ENCODE measurements around the gene COMP. TPM values are rescaled to one million over a fixed set of nuclear protein-coding genes. Genes with fewer than 3 reads are reported as not detected.
"Not testable (repeated sequence)": the region's sequence is repeated elsewhere in the genome, so short reads cannot be mapped to it uniquely, and the experiment has no call there.

The COMP gene
- total RNA-seq, 3 donors from 2014 or later: 0.12 to 0.95 TPM; not detected in 1

- H3K9me3 ChIP-seq: peaks cover 7% of the 10 kb centered on the region
- intact Hi-C loops (cut with DNase I, micrococcal nuclease): no loop called here
- H3K4me1 ChIP-seq (ENCODE audit: low read depth): peaks cover 8% of the 10 kb centered on the region
- TF ChIP-seq CTCF (IDR thresholded peaks at IDR 0.05): no peak
- no peaks in the 10 kb centered on the region for H3K36me3 ChIP-seq (ENCODE audit: low read depth)
- no peak for ATAC-seq
- DNase-seq: no peak
- H3K4me3 ChIP-seq: no peak overlapping the region
These were observed 37.7 kb upstream of the COMP start for GRCh38 chr19:18828786-18829185.

- intact Hi-C loops (cut with DNase I, micrococcal nuclease): no loop called here
- H3K4me1 ChIP-seq (ENCODE audit: low read depth): no peaks in the 10 kb centered on the region
- ATAC-seq: no peak
- no peak for DNase-seq
- H3K9me3 ChIP-seq: no peaks in the 10 kb centered on the region
- no peak for TF ChIP-seq CTCF (IDR thresholded peaks at IDR 0.05)
- no peaks in the 10 kb centered on the region for H3K36me3 ChIP-seq (ENCODE audit: low read depth)
- H3K4me3 ChIP-seq: no peak overlapping the region
These were observed 26.5 kb upstream of the COMP start for GRCh38 chr19:18817574-18817973.

- H3K4me1 ChIP-seq (ENCODE audit: low read depth); H3K36me3 ChIP-seq (ENCODE audit: low read depth); H3K9me3 ChIP-seq; intact Hi-C loops (cut with DNase I, micrococcal nuclease); DNase-seq; ATAC-seq; H3K4me3 ChIP-seq: not testable (repeated sequence)
These were observed 25.5 kb upstream of the COMP start for GRCh38 chr19:18816645-18817044.

GRCh38 chr19:18815673-18816072, 24.6 kb upstream of the COMP start:
- Histone ChIP-seq H3K9me3 (no peaks in the 10 kb centered on the region), H3K4me3 (no peak overlapping the region), H3K36me3 (ENCODE audit: low read depth) (no peaks in the 10 kb centered on the region), H3K4me1 (ENCODE audit: low read depth) (no peaks in the 10 kb centered on the region)
- TF ChIP-seq CTCF (IDR thresholded peaks at IDR 0.05): no peak
- intact Hi-C loops (cut with DNase I, micrococcal nuclease): no loop called here
- DNase-seq (no peak), ATAC-seq (no peak)

GRCh38 chr19:18814063-18814462, 23.0 kb upstream of the COMP start:
- no peaks in the 10 kb centered on the region for H3K36me3 ChIP-seq (ENCODE audit: low read depth)
- intact Hi-C loops (cut with DNase I, micrococcal nuclease): no loop called here
- TF ChIP-seq CTCF (IDR thresholded peaks at IDR 0.05): no peak
- no peaks in the 10 kb centered on the region for H3K4me1 ChIP-seq (ENCODE audit: low read depth)
- DNase-seq: no peak
- H3K9me3 ChIP-seq: no peaks in the 10 kb centered on the region
- no peak for ATAC-seq
- no peak overlapping the region for H3K4me3 ChIP-seq

DNA sequence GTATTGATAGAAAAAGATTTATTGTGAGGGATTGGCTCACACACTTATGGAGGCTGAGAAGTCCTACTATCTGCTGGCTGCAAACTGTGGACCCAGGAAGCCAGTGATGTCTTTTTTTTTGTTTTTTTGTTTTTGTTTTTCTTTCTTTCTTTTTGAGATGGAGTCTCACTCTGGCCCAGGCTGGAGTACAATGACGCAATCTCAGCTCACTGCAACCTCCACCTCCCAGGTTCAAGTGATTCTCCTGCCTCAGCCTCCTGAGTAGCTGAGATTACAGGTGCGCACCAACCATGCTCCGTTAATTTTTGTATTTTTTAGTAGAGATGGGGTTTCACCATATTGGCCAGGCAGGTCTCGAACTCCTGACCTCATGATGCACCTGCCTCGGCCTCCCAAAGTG, 20.5 kb upstream of the COMP start:
- H3K9me3 ChIP-seq; H3K4me3 ChIP-seq; H3K36me3 ChIP-seq (ENCODE audit: low read depth); H3K4me1 ChIP-seq (ENCODE audit: low read depth); DNase-seq; intact Hi-C loops (cut with DNase I, micrococcal nuclease); ATAC-seq: not testable (repeated sequence)

DNA sequence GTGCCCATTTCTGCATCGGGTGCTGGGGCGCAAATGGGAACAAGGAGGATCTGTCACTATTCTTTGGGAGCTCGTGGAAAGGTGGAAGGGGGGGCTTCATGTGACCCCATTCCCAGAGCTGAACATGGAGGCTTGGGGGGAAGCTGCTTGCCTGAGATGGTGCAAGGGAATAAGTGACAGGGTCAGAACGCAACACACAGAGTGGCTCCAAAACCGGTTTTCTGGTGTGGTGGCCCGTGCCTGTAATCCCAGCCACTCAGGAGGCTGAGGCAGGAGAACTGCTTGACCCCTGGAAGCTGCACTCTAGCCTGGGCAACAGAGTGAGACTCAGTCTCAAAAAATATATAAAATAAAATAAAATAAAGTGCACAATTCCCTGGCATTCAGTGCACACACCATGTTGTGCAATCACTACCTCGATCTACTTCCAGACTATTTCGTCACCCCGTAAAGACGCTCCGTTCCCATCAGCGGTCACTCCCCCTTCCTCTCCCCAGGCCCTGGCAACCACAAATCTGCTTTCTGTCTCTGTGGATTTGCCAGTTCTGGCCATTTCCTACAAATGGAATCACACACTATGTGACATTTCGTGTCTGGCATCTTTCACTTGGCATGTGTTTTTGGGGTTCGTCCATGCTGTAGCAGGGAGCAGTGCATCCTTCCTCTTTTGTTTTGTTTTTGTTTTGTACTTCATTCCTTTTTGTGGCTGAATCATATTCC, 18.2 kb upstream of the COMP start:
- H3K36me3 ChIP-seq (ENCODE audit: low read depth): no peaks in the 10 kb centered on the region
- ATAC-seq (peak; percentile 43), DNase-seq (no peak)
- H3K4me3 ChIP-seq: no peak overlapping the region
- no peaks in the 10 kb centered on the region for H3K9me3 ChIP-seq
- no peaks in the 10 kb centered on the region for H3K4me1 ChIP-seq (ENCODE audit: low read depth)
- intact Hi-C loops (cut with DNase I, micrococcal nuclease): no loop called here
- TF ChIP-seq CTCF (IDR thresholded peaks at IDR 0.05): no peak

Data from mucosa of descending colon (tissue), 3 donors.